Transverse colon (tissue), 4 donors: ENCODE results near the gene ARHGDIG. TPM values are rescaled to one million over a fixed set of nuclear protein-coding genes. Genes with fewer than 3 reads are reported as not detected.

Source experiments
- DNase-seq: peaks from one replicate; pipeline ENCODE4 v3.0.0-alpha.2; 2019
- H3K27ac ChIP-seq, 4 donors: fragments of 200-600 bp; sonication (generic); 2 replicates each; pipeline ENCODE4 v1.5.1; 2016 to 2018; ENCODE audit warnings: inconsistent platforms in 4 of 4
- H3K27me3 ChIP-seq: fragments of 200-600 bp; sonication (generic); 2 replicates; pipeline ENCODE4 v1.5.1; 2017; ENCODE audit warnings: inconsistent platforms
- H3K36me3 ChIP-seq, 4 donors: fragments of 200-600 bp; sonication (generic); 2 replicates each; pipeline ENCODE4 v1.5.1; 2017 to 2019; ENCODE audit warnings: inconsistent platforms in 4 of 4
- H3K4me1 ChIP-seq, 4 donors: fragments of 200-600 bp; sonication (generic); 2 replicates each; pipeline ENCODE4 v1.5.1; 2017 to 2020; ENCODE audit warnings: inconsistent platforms in 4 of 4
- H3K4me3 ChIP-seq, 4 donors: fragments of 200-600 bp; sonication (generic); 1 replicate in 1 of 4; 2 replicates in 3 of 4; pipeline versions ENCODE4 v1.5.1 to v1.6.1; 2017 to 2019; ENCODE audit warnings: inconsistent platforms in 4 of 4
- H3K9me3 ChIP-seq, 2 donors: fragments of 200-600 bp; sonication (generic); 2 replicates each; pipeline ENCODE4 v1.5.1; 2017 to 2019; ENCODE audit warnings: inconsistent platforms in 2 of 2
- CTCF ChIP-seq, 5 experiments: fragments of 200-600 bp in 3 of 5; fragments of 450-650 bp in 2 of 5; sonication (generic) in 3 of 5; IDR thresholded peaks; 1 replicate in 2 of 5; 2 replicates in 3 of 5; pipeline ENCODE4 v1.5.1; 2016 to 2017; ENCODE audit warnings: antibody characterized with exemption in 5 of 5, inconsistent platforms in 3 of 5, mild to moderate bottlenecking in 2 of 5, moderate library complexity in 1 of 5
- EP300 ChIP-seq: sonication (generic); formaldehyde crosslinking; IDR thresholded peaks from one replicate; pipeline ENCODE4 v1.6.1; 2017; ENCODE audit warnings: antibody characterized with exemption, low read depth
- POLR2A ChIP-seq: fragments of 450-650 bp; IDR thresholded peaks from one replicate; pipeline ENCODE4 v1.6.1; 2016; ENCODE audit warnings: antibody characterized with exemption, mild to moderate bottlenecking, moderate library complexity
- POLR2AphosphoS5 ChIP-seq, 3 donors: sonication (generic); formaldehyde crosslinking; IDR thresholded peaks; one replicate each; pipeline ENCODE4 v1.6.1; 2016; ENCODE audit warnings: antibody characterized with exemption in 3 of 3
- WGBS, 2 donors: methylation state at CpG; one replicate each; pipeline ENCODE4 v1.1.5; 2018; ENCODE audit warnings: low coverage in 1 of 2; 5-methylcytosine and 5-hydroxymethylcytosine counted together
- in situ Hi-C, 4 donors: fragments of 200-750 bp; cut with MboI; loops; one replicate each; pipeline versions ENCODE4 v1.15.0 to v1.15.1; 2017; ENCODE audit warnings: low sequenced_read_pairs in 3 of 4, low pct_ligation_motif_present in 1 of 4, low pct_unique_long_range_greater_than_20kb in 1 of 4
- intact Hi-C: fragments of 100-400 bp; cut with DNase I; formaldehyde crosslinking; loops from one replicate; pipeline ENCODE4 v1.15.1; 2023; ENCODE audit warnings: low total_unique reads
- total RNA-seq, 4 donors: library from RNA; depleted of rRNA; stranded (reverse); fragments of >200 nt; gene quantifications; one replicate each; pipeline ENCODE4 v1.1.0, GENCODE V29; 2016

The ARHGDIG gene
- total RNA-seq, 4 donors from 2014 or later = 0.95 TPM; not detected in 3

DNA sequence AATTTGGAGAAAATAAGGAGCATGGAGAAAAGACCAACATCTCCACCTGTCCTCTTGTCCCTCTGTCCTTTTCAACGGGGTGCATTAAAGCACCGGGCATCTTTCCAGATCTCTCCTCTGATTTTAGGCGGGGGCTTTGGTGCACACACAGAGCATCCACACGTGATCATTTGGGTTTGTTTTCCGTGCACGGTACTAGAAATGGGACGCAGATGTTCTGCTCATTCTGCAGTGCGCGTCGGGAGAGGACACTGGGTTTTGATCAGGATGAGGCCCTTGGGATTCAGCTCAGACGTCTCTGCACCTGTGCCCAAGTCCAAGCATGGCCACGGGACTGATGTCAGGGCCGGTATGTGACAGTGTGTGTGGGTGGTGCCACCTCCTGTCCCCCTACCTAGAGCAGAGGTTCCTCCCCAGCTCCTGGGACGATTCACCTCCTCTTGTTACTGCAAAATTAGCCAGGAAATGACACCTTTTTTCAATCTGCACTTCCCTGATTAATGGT, 34.5 kb downstream of the ARHGDIG start:
- Histone ChIP-seq H3K27ac (no peak overlapping the region), H3K4me1 (no peaks in the 10 kb centered on the region), H3K4me3 (no peak overlapping the region), H3K9me3 (no peaks in the 10 kb centered on the region), H3K36me3 (peaks cover 0 to 15% (median 0%) of the 10 kb centered on the region in 4 donors), H3K27me3 (no peaks in the 10 kb centered on the region)
- no peak for TF ChIP-seq CTCF (IDR thresholded peaks at IDR 0.05)
- in situ Hi-C loops (no loop called here), intact Hi-C loops (no loop called here)
- 84% methylated on average over 7 to 14 of the region's 14 CpGs for WGBS, 2 donors
- no peak for DNase-seq

- WGBS, 2 donors = 89% methylated on average over 16 of the region's 19 CpGs; no CpG with 5 or more reads in 1 of the 2 donors
- H3K27me3 ChIP-seq = no peaks in the 10 kb centered on the region
- H3K4me1 ChIP-seq = no peaks in the 10 kb centered on the region
- peaks cover 0 to 15% (median 0%) of the 10 kb centered on the region in 4 donors for H3K36me3 ChIP-seq
- intact Hi-C loops (no loop called here), in situ Hi-C loops (no loop called here)
- no peaks in the 10 kb centered on the region for H3K9me3 ChIP-seq
- H3K4me3 ChIP-seq = no peak overlapping the region
- no peak for DNase-seq
- no peak overlapping the region for H3K27ac ChIP-seq
- TF ChIP-seq EP300 (no peak), POLR2AphosphoS5 (IDR thresholded peaks at IDR 0.05) (no peak), CTCF (IDR thresholded peaks at IDR 0.05) (no peak), POLR2A (no peak)
These were observed 36.5 kb downstream of the ARHGDIG start for GRCh38 chr16:316741-317464.

- Histone ChIP-seq H3K4me3 (no peak overlapping the region), H3K4me1 (no peaks in the 10 kb centered on the region), H3K27me3 (no peaks in the 10 kb centered on the region), H3K36me3 (peaks cover 0 to 15% (median 0%) of the 10 kb centered on the region in 4 donors), H3K27ac (no peak overlapping the region), H3K9me3 (no peaks in the 10 kb centered on the region)
- intact Hi-C loops = no loop called here
- no peak for DNase-seq
- in situ Hi-C loops = no loop called here
- WGBS, 2 donors = 94% methylated on average over 5 of the region's 5 CpGs; no CpG with 5 or more reads in 1 of the 2 donors
- no peak for TF ChIP-seq POLR2AphosphoS5 (IDR thresholded peaks at IDR 0.05)
- no peak for TF ChIP-seq POLR2A
These were observed 37.2 kb downstream of the ARHGDIG start for GRCh38 chr16:317583-317982.

DNA sequence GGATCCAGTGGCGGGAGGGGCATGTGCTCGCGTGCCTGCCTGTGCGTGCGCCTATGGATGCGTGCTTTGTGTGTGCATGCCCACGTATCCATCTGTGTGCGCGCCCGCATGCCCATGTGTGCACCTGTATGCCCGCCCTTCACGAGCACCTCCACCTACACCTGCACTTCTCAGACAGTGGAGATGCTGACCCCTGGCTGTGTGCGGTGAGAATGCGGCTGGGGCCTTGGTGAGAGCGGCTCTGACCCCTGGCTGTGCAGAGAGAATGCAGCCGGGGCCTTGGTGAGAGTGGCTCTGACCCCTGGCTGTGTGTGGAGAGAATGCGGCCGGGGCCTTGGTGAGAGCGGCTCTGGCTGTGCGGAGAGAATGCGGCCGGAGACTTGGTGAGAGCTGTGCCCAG, 38.2 kb downstream of the ARHGDIG start:
- Histone ChIP-seq H3K9me3 (no peaks in the 10 kb centered on the region), H3K36me3 (peaks cover 0 to 7% (median 0%) of the 10 kb centered on the region in 4 donors), H3K27me3 (no peaks in the 10 kb centered on the region), H3K27ac (no peak overlapping the region), H3K4me1 (no peaks in the 10 kb centered on the region), H3K4me3 (no peak overlapping the region)
- intact Hi-C loops (no loop called here), in situ Hi-C loops (no loop called here)
- no peak for TF ChIP-seq POLR2A
- 85% methylated on average over 22 of the region's 22 CpGs; no CpG with 5 or more reads in 1 of the 2 donors for WGBS, 2 donors
- DNase-seq = no peak

DNA sequence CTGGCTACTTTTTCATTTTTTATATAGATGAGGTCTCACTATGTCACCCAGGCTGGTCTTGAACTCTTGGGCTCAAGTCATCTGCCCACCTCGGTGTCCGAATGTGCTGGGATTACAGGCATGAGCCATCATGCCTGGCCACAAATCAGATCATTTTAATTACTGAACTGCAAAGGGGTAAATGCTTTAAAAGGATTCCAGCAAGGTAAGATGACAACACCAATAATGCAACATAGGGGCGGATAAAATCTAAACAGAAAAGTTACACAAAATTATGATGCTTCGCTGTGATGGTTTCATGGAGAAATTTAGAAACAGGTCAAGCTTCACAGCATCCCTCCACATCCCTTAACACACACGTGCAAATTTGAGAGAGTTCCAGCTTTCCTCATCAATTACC, 39.8 kb downstream of the ARHGDIG start:
- TF ChIP-seq EP300 (no peak), POLR2A (no peak), POLR2AphosphoS5 (IDR thresholded peaks at IDR 0.05) (no peak), CTCF (IDR thresholded peaks at IDR 0.05) (no peak)
- Histone ChIP-seq H3K27me3 (no peaks in the 10 kb centered on the region), H3K9me3 (no peaks in the 10 kb centered on the region), H3K36me3 (no peaks in the 10 kb centered on the region), H3K4me1 (peaks cover 2 to 8% (median 5%) of the 10 kb centered on the region in 4 donors), H3K4me3 (no peak overlapping the region), H3K27ac (no peak overlapping the region)
- no peak for DNase-seq
- WGBS, 2 donors = 92 to 94% methylated on average over 3 to 5 of the region's 5 CpGs
- in situ Hi-C loops = no loop called here
- intact Hi-C loops = no loop called here
